Nephron progenitor cell (in vitro differentiated cells): Measurements from ENCODE around the gene PRR29.

Experiments
- DNase-seq: peaks from one replicate; pipeline ENCODE4 v3.0.0; 2021
- H3K27ac Mint-ChIP-seq: 2 replicates; pipeline ENCODE4 v1.8.0; 2021; ENCODE audit warnings: mild to moderate bottlenecking, moderate library complexity, mixed read lengths
- H3K27me3 Mint-ChIP-seq: 2 replicates; pipeline ENCODE4 v1.8.0; 2021; ENCODE audit warnings: mild to moderate bottlenecking, low read depth, mixed read lengths; ENCODE audit not compliant: poor library complexity
- H3K36me3 Mint-ChIP-seq: 2 replicates; pipeline ENCODE4 v1.8.0; 2021; ENCODE audit warnings: low read depth, mixed read lengths
- H3K4me1 Mint-ChIP-seq: 2 replicates; pipeline ENCODE4 v1.8.0; 2021; ENCODE audit warnings: mixed read lengths
- H3K4me3 Mint-ChIP-seq: 2 replicates; pipeline ENCODE4 v1.8.0; 2021; ENCODE audit warnings: mild to moderate bottlenecking, moderate library complexity, mixed read lengths
- H3K9me3 Mint-ChIP-seq: 2 replicates; pipeline ENCODE4 v1.8.0; 2021; ENCODE audit warnings: mild to moderate bottlenecking, moderate library complexity, mixed read lengths
- TF ChIP-seq, protein P1 (sequence below): fragments of 200-600 bp; sonication (generic); IDR thresholded peaks from 2 replicates; pipeline ENCODE4 v1.5.0; 2021; ENCODE audit warnings: antibody characterized with exemption

Gene PRR29

GRCh38 chr17:64051153-64051552 is 53.0 kb downstream of the PRR29 start:
- H3K27ac Mint-ChIP-seq = no peak overlapping the region
- no peak overlapping the region for H3K4me3 Mint-ChIP-seq
- DNase-seq = no peak
- TF ChIP-seq, protein P1, sequence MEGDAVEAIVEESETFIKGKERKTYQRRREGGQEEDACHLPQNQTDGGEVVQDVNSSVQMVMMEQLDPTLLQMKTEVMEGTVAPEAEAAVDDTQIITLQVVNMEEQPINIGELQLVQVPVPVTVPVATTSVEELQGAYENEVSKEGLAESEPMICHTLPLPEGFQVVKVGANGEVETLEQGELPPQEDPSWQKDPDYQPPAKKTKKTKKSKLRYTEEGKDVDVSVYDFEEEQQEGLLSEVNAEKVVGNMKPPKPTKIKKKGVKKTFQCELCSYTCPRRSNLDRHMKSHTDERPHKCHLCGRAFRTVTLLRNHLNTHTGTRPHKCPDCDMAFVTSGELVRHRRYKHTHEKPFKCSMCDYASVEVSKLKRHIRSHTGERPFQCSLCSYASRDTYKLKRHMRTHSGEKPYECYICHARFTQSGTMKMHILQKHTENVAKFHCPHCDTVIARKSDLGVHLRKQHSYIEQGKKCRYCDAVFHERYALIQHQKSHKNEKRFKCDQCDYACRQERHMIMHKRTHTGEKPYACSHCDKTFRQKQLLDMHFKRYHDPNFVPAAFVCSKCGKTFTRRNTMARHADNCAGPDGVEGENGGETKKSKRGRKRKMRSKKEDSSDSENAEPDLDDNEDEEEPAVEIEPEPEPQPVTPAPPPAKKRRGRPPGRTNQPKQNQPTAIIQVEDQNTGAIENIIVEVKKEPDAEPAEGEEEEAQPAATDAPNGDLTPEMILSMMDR = no peak
- H3K27me3 Mint-ChIP-seq = peaks cover 6% of the 10 kb centered on the region
- no peaks in the 10 kb centered on the region for H3K9me3 Mint-ChIP-seq
- H3K36me3 Mint-ChIP-seq = peaks cover 18% of the 10 kb centered on the region
- peaks cover 12% of the 10 kb centered on the region for H3K4me1 Mint-ChIP-seq

DNA sequence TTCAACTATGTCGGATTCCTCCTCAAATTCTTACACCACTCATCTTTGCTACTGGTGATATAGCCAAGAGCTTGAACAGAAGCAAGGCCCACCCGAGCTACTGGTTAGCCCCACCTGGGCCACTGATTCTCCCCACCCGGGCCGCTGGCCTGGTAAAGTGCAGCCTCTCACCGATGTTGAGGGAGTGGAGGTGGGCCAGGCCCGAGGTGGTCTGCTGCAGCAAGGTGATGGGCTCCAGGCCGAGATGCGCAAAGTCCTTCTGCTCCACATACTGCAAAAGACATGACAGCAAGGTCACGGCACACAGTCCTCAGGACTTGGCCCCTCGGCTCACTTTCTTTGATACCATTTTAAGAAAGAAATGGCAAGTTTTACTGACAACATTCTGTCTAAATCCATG is 55.0 kb downstream of the PRR29 start:
- Mint-ChIP-seq H3K4me3 (no peak overlapping the region), H3K4me1 (peaks cover 16% of the 10 kb centered on the region), H3K27me3 (peaks cover 6% of the 10 kb centered on the region), H3K36me3 (peaks cover 15% of the 10 kb centered on the region), H3K9me3 (no peaks in the 10 kb centered on the region), H3K27ac (no peak overlapping the region)
- TF ChIP-seq, protein P1 = no peak
- DNase-seq = no peak
